Muscle of leg (tissue), 11 donors: ENCODE data around the gene GDI2. TPM values are rescaled to one million over a fixed set of nuclear protein-coding genes. Genes with fewer than 3 reads are reported as not detected.
A peak's percentile ranks its signal among the peaks of the same experiment; 100 is the strongest.

Experiments used
- DNase-seq: peaks from one replicate; pipeline ENCODE4 v3.0.0; 2013
- H3K27ac ChIP-seq: one replicate; pipeline ENCODE4 v1.5.1; 2013; ENCODE audit warnings: mild to moderate bottlenecking, low read length, control low read depth
- H3K27me3 ChIP-seq: one replicate; pipeline ENCODE4 v1.6.1; 2013; ENCODE audit warnings: low read length; ENCODE audit not compliant: control insufficient read depth, insufficient read depth
- H3K36me3 ChIP-seq: one replicate; pipeline ENCODE4 v1.6.1; 2013; ENCODE audit warnings: low read length; ENCODE audit not compliant: control insufficient read depth, insufficient read depth
- H3K4me1 ChIP-seq: one replicate; pipeline ENCODE4 v1.6.1; 2013; ENCODE audit warnings: low read length; ENCODE audit not compliant: control insufficient read depth, insufficient read depth
- H3K4me3 ChIP-seq: one replicate; pipeline ENCODE4 v1.5.1; 2013; ENCODE audit warnings: low read length, control low read depth
- H3K9me3 ChIP-seq: replicated peaks from 2 replicates; pipeline ENCODE4 v1.6.1; 2013; ENCODE audit warnings: low read depth, low read length; ENCODE audit not compliant: control insufficient read depth
- WGBS: methylation state at CpG from one replicate; pipeline ENCODE4 v1.1.5; 2013; ENCODE audit warnings: missing lambda C conversion rate; ENCODE audit not compliant: insufficient coverage; 5-methylcytosine and 5-hydroxymethylcytosine counted together
- polyA plus RNA-seq, 8 donors: library from polyadenylated mRNA; unstranded; fragments of 120-200 nt; gene quantifications; one replicate each; pipeline versions ENCODE4 v1.2.1 to v1.2.3, GENCODE V29; 2013; ENCODE audit warnings: inconsistent platforms in 1 of 8, low replicate concordance in 1 of 8; ENCODE audit not compliant: insufficient read length in 8 of 8, insufficient read depth in 1 of 8
- total RNA-seq: library from RNA; stranded (reverse); fragments of 120-200 nt; gene quantifications from one replicate; pipeline ENCODE4 v1.2.4, GENCODE V29; 2013

GDI2 gene
- total and polyA plus RNA-seq, 9 donors = 216 to 281 (median 239) TPM

DNA sequence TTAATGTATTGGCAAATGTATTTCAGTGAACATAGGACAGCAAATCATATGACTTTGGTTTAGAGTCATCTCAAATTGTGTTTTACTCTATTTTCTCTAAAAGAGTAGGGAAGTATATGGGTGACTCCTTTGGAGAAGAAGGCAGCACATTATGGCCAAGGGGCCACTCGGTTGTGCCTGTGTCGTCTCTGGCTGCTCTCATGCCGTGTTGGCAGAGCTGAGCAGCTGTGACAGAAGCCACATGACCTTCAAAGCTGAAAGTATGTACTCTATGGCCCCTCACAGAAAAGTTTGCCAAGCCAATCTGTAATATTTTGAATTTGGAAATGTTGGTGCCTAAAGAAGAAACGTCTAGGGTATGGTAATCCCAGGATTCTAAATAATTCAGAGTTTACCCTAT, 81.1 kb downstream of the GDI2 start:
- H3K27ac ChIP-seq = no peak overlapping the region
- DNase-seq = peak; percentile 20
- 67% methylated on average over 3 of the region's 4 CpGs for WGBS
- H3K36me3 ChIP-seq = peaks cover 25% of the 10 kb centered on the region
- H3K4me3 ChIP-seq = no peak overlapping the region
- no peaks in the 10 kb centered on the region for H3K9me3 ChIP-seq
- H3K4me1 ChIP-seq = no peaks in the 10 kb centered on the region
- H3K27me3 ChIP-seq = no peaks in the 10 kb centered on the region

DNA sequence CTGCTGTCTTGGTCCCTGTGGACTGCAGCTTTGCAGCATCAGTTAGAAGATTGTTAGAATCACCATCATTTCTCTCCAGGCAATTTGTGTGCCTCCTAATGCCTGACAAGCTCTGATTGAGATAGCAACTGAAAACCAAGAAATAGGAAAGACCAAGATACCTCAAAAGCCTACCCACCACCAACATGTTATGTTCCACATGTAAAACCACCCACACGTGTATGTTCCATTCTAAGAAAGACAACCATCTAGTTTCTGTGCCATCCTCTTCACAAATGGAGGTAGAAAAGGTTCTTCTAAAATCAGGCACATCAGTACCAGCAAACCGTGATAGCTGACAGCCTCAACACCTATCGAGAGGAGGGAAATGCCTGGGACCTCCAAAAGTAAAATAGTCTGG, 81.7 kb downstream of the GDI2 start:
- H3K27ac ChIP-seq = no peak overlapping the region

DNA sequence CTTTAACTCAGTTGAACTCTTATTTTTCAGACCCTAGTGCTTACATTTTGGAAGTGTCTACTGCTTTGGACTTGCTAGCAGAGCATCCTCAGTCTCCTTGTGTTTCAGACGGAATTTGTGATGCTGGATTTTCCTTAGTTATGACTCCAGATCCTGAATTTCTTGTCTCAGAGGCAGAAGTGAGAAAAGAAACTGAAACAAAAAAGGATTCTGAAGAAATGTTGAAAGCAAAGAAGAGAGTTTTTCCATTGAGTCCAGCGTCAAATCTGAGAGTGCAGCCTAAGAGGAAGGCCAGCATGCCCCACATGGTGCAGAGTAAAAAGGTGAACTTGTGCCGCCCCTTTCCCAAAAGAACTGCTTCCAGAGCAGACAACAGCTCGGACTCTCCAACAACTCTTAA, 82.5 kb downstream of the GDI2 start:
- H3K27ac ChIP-seq = no peak overlapping the region
- peaks cover 28% of the 10 kb centered on the region for H3K36me3 ChIP-seq
- H3K4me3 ChIP-seq = no peak overlapping the region
- no peak for DNase-seq
- no peaks in the 10 kb centered on the region for H3K4me1 ChIP-seq
- 84% methylated on average over 3 of the region's 4 CpGs for WGBS
- H3K27me3 ChIP-seq = no peaks in the 10 kb centered on the region
- H3K9me3 ChIP-seq = no peaks in the 10 kb centered on the region

More for the DNA sequence above, 81.7 kb downstream of the GDI2 start:
- H3K27me3 ChIP-seq = no peaks in the 10 kb centered on the region
- no peaks in the 10 kb centered on the region for H3K9me3 ChIP-seq
- 70% methylated on average over 2 of the region's 3 CpGs for WGBS
- H3K4me3 ChIP-seq = no peak overlapping the region
- H3K36me3 ChIP-seq = peaks cover 28% of the 10 kb centered on the region
- no peak for DNase-seq
- no peaks in the 10 kb centered on the region for H3K4me1 ChIP-seq

DNA sequence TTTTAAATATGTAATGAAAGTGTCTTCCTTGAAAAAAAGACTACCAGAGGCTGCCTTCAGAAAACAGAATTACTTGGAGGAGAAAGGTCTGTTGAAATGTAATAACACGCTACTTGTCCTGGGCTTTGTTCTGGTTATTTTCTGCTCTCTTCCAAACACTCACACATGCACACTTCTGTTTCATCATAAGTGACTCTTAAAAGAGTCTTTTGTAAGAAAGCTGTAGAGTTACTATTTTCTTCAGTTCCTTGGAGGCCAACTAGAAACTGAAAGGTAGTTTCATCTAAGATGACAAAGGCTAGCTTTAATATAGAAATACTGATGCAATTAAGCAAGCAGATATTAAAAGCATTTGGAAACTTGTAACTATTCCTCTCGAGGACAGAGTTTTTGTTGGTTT, 89.5 kb downstream of the GDI2 start:
- Histone ChIP-seq H3K4me1 (no peaks in the 10 kb centered on the region), H3K27ac (no peak overlapping the region), H3K27me3 (no peaks in the 10 kb centered on the region), H3K36me3 (peaks cover 8% of the 10 kb centered on the region), H3K4me3 (no peak overlapping the region), H3K9me3 (no peaks in the 10 kb centered on the region)
- no CpG with 5 or more reads among the region's 2 CpGs for WGBS
- no peak for DNase-seq

DNA sequence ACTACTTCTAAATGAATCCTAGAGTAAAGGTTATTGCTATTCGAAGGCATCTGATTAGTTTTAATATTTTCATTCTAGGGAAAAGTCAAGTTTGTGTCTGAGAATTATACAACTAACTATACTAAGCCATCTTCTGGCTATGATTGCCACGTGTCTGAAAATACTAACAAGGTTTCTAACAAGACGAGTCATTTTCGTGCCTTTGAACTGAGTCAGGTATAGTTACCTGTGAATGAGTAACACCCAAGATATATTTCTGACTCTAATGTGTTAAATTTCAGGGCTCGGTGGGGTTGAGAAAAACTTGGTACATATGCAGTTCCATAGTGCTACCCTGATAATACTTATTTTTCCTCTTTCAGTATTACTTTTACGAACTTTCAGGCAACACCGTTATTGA, 93.1 kb downstream of the GDI2 start:
- Histone ChIP-seq H3K9me3 (no peaks in the 10 kb centered on the region), H3K27me3 (no peaks in the 10 kb centered on the region), H3K4me3 (no peak overlapping the region), H3K4me1 (no peaks in the 10 kb centered on the region), H3K27ac (no peak overlapping the region), H3K36me3 (no peaks in the 10 kb centered on the region)
- no peak for DNase-seq
- WGBS = 100% methylated on average over 2 of the region's 7 CpGs

DNA sequence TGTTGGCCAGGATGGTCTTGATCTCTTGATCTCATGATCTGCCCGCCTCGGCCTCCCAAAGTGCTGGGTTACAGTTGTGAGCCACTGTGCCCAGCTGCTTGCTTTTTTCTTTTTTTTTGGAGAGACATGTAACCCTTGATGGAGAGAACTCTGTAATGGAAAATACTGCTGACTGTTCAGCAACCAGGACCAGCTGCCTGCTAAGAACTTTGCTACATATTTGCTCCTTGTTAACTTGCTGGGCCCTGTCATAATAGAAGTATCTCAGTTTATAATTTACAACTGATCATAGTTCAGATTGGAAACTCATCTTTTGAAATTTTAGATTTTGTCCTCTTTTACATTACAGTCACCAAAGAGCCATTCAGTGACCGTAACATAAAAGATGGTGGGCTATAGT, 93.7 kb downstream of the GDI2 start:
- H3K9me3 ChIP-seq = no peaks in the 10 kb centered on the region
- H3K27ac ChIP-seq = no peak overlapping the region
- no peaks in the 10 kb centered on the region for H3K36me3 ChIP-seq
- H3K4me1 ChIP-seq = no peaks in the 10 kb centered on the region
- H3K4me3 ChIP-seq = no peak overlapping the region
- no CpG with 5 or more reads among the region's 3 CpGs for WGBS
- DNase-seq = peak; percentile 30
- no peaks in the 10 kb centered on the region for H3K27me3 ChIP-seq

Other genes with a start within 250 kb of the GDI2 start
- 8.0 TPM for gene ASB13, start 146.8 kb downstream of the GDI2 start, total RNA-seq
- 10 to 100 TPM; 10.6 to 14.0 (median 12.0) TPM for gene ASB13, start 146.8 kb downstream of the GDI2 start, polyA plus RNA-seq
- gene TASOR2, start 128.6 kb downstream of the GDI2 start, total RNA-seq = 51.3 TPM
- 10 to 100 TPM; 21.9 to 34.8 (median 29.2) TPM for gene TASOR2, start 128.6 kb downstream of the GDI2 start, polyA plus RNA-seq
- gene ANKRD16, start 76.5 kb upstream of the GDI2 start, total RNA-seq = 6.0 TPM
- 1 to 10 TPM; 6.4 to 7.9 (median 7.0) TPM for gene ANKRD16, start 76.5 kb upstream of the GDI2 start, polyA plus RNA-seq
- 56.9 TPM for gene FBH1, start 76.8 kb upstream of the GDI2 start, total RNA-seq
- 10 to 100 TPM; 45.8 to 57.7 (median 52.1) TPM for gene FBH1, start 76.8 kb upstream of the GDI2 start, polyA plus RNA-seq
- gene IL15RA, start 164.1 kb upstream of the GDI2 start, total RNA-seq = 1.5 TPM
- gene IL15RA, start 164.1 kb upstream of the GDI2 start, polyA plus RNA-seq = 1 to 10 TPM in 7 of 8 donors, under 1 TPM in 1; 0.96 to 4.9 (median 1.7) TPM
- not detected for gene IL2RA, start 248.9 kb upstream of the GDI2 start, total RNA-seq
- under 1 TPM in 4 of 8 donors, not detected in 4; 0.05 to 0.24 (median 0.10) TPM for gene IL2RA, start 248.9 kb upstream of the GDI2 start, polyA plus RNA-seq